H4 (cell line): Measurements from ENCODE around the gene GRM7. TPM values are rescaled to one million over a fixed set of nuclear protein-coding genes. Genes with fewer than 3 reads are reported as not detected.
A peak's percentile ranks its signal among the peaks of the same experiment; 100 is the strongest.

Experiments
- DNase-seq: peaks from one replicate; pipeline ENCODE4 v3.0.0-alpha.2; 2015; ENCODE audit warnings: low spot score
- total RNA-seq: library from RNA; depleted of rRNA; stranded (reverse); fragments of >200 nt; shearing (Covaris generic); gene quantifications from 2 replicates; pipeline ENCODE4 v1.2.3, GENCODE V29; 2014

GRM7 gene
- total RNA-seq, 1 experiment from 2014 or later = not detected

DNA sequence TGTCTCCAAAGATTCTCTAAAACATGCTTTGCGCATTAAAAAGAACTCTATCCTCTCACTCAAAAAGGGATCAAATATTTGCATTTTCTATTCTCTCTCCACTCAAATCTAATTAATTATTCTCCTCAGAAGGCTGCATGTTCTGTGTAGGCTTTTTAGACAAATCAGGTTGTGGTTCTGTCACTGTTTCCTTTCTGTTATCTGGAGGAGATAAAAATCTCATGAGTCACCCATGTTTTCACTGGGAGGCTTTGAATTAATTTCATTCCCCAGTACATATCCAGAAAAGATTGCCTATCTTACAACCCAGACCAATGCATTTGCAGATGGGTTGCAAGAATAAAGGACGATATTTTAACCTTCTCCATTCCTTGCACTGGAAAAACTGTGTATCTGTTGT is 446.5 kb downstream of the GRM7 start:
- DNase-seq = no peak

DNA sequence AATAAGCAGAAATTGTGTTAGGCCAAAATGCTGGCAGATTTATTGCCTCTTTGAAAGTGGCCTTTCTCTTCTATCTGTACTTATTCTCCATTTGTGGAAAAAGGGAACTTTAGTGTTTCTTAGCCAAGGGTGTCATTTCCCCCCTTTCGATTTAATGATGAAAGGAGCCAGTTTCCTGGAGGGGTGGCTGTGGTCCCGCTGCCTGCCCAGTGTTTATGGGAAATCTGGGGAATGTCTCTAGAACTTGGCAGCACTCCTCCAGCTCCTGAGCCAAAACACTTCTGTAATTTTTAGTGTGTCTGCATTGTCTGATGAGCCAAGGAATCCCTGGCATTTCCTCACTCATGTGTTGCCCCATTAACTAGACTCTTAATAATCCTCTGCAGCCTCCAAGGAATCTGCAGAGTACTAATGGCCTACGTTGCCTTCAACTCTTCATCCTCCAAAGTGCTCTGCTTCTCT is 448.8 kb downstream of the GRM7 start:
- peak; percentile 7 for DNase-seq

DNA sequence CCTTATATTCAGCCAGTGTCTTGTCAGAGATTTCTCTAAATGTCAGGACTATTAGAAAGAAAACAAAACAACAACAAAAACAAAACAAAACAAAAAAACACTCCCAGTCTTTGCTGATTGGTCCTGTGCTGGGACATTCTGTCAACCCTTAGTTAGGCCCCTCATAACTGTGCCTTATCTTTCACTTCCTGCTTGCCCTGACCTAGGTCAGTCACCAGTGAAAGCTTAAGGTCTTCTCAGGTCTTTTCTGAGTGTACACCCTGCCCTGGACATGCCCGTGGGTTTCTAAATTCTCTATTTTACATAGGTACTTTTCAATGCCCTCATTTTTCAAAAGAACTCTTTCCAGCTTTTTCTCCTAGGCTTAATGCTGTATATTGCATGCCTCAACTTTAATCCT is 454.1 kb downstream of the GRM7 start:
- DNase-seq = no peak

DNA sequence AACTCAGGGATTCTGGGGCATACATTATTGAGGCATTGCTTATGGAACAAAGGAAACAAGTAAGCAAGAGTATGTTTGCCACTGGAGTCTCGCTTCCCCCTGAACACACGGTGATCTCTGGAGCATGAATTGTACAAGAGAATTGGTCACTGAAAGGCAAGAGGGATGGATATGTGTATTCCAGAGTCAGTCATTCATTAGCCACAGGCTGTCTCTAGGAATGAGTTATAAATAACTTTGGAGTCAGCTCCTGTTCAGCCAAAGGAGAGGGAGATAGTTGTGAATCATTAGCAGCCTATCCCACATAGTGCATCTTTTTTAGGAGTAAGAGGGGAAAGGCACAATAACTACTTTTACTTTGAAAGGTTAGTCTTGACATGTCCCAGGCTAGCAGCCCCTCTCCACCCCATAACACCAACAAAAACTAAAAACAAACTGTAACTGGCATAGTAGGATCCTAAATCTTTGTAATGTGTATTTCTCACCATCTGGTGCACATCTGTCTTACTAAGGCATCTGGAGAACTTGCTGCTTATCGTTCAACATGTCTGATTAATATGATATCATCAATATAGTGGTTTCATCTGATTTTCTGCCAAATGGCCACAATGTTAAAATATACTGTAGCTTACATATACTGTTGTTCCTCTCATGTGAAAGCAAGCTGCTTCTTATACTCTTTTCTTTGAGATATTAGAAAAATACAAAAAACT is 462.2 kb downstream of the GRM7 start:
- DNase-seq = no peak

DNA sequence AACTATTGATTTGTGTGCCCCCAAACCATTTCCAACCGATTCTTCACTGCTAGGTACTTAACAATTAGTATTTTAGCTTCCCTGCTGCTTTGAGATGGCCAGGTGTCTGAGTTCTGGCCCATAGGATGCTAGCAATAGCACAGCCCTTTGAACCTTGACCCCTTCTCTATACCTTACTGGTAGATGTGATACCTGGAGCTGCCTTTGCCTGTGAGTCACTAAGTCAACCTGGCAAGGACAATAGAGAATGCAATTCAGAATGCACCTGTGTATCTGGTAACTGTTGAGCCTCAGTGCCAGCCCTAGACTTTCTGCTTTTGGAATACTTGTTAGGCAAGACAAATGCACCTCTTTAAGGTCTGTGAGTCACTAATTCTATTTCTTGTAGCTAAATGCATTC is 467.4 kb downstream of the GRM7 start:
- no peak for DNase-seq

DNA sequence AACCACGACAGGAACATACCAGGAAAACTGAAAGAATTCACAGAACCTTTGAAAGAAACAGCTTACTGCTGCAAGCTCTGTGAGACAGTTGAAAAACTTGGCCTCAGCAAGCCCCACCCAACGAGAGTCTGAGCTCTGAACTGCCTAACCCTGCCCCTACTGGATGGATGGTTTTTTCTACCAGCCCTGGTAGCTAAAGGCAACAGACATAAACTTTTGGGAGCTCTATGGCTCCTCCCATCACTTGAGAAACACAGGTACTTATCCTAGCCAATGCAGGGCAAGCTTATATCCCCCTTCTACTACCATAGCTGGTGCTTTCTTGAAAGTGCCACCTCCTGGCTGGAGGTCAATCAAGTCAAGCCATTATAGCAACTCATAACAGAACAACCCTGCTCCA is 471.8 kb downstream of the GRM7 start:
- DNase-seq = no peak

DNA sequence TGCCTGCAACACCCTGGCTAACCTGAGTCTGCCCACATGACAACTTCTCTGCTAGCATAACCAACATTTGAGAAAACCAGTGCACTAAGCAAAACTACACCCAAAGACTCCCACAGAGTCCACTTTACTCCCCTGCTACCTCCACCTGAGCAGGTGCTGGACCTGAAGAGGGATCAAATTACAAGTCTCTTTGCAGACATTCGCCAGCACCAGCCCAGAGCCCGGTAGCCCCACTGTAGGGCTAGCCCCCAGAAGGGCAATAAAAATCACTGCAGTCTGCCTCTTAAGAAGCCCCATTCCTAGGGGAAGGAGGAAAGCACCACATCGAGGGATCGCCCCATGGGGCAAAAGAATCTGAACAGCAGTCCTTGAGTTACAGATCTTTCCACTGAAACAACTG is 472.2 kb downstream of the GRM7 start:
- no peak for DNase-seq

DNA sequence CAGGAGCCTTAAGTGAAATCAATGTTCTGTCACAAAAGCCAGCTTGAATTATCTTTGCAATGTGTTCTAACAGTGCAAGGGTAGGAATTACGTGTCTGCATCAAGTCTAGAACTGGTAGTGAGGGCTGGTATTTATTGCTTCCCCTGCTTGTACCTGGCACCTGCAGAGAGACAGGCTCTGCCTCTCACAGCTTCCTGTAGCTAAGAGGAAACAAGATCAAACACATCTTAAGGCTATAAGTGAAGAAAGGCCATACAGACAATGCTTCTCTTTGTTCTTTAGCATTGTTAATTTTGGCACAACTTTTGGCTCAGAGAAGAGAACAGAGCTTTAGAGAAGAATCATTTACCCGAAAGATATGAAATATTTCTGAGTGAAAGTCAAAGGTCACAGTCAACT is 479.9 kb downstream of the GRM7 start:
- DNase-seq = no peak

DNA sequence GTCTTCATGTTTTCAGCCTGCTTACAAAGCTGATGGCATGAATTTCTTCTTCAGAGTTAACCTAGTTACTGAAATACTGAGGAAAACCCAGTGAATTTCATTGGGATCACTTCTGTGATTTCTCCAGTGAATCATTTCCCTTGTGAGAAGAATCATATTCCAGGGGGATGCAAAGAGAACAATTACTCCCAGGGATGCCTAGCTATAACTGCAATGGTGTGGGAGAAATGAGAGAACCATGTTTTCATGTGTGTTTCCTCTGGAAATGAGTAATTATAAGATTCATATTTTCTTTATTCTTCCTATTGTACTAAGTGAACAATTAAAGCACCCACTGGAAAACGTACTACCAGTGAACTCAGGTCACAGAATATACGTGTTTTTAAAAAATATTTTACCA is 485.4 kb downstream of the GRM7 start:
- DNase-seq = no peak

DNA sequence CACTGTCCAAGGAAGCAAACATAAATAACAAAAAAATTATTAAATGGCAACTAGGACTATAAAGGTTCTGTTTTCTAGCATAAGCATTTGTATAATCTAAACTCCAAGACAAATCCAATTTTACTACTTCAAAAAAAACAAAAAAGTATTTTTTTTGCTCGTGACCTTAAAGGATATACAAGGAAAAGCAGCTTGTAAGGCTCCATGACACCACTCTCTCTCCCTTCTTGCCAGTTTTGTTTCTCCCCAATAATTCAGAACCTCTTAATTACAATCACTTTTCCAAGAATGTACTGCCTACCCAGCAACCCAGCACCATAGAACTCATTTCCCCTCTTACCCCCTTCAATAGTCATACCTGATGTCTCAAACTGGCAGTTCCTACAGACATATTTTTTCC is 496.2 kb downstream of the GRM7 start:
- DNase-seq = no peak

DNA sequence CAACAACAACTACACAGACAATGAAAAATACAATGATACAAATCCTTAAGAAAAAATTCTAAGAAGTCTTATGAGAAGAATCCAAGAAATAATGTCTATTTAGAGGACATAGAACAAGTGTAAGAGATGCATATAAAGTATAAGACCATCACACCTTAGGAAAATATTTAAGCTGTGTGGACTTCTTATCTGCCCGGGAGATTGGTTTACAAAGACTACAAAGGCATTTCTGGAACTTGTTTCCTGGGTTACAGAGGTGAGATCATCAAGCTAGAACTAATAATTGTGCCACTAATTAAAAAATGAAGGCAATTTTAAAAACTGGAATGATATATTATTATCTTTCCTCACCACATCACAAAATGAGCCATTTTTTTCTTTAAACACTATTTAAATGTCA is 507.1 kb downstream of the GRM7 start:
- DNase-seq = no peak

DNA sequence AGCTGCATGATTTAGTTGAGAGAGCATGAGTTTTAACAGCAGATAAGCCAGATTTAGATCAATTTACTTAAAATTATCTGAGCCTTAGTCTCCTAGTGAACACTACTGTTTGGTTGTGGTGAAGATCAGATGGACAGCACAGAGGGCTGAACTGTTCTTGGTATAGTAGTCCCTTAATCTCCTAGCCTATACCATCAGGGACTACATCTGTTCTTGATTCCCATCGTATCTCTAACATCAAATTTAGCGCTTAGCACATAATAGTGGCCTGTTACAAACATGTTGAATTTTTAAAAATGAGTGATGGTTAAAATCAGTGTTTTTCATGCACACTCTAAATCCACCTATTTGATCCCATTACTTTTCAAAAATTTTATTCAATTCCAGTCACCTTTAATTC is 507.7 kb downstream of the GRM7 start:
- no peak for DNase-seq

DNA sequence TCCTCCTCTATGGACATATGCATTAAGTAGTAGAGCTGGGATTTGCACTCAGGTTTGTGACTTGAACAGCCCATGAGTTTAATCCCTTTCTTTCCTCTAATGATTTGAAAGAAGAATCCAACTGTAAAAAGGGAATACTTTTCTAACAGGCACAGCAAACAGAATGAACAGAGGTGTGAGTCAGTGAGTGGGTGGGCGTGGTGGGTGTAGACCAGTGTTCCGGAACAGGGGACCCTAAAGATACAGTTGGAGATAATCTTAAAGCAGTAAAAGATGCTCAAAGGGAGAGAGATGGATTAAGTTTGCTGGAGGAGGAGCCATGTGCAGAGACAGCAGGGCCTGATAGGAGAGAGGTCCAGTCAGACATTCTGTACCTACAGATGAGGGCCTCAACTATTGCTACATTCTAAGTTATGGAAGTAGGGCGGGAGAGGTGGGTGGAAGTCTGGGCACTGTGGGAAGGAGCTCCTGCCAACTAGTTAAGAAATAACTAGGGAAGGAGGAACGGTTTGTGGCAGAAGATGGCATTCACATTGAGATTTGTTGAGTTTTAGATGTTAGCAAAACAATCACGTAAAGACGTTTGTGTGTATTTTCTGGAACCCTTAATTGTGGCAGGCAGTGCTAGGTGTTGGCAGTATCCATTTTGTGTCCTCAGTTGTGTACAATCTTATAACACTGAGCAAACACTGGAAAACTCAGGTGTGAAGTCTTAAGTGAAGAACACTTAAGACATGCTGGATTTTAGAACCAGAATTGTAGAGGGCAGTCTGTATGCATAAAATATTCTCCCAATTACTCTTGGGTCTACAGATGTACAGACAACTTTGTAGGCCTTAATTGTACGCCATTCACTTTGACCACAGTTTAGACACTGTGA is 511.0 kb downstream of the GRM7 start:
- DNase-seq = no peak

DNA sequence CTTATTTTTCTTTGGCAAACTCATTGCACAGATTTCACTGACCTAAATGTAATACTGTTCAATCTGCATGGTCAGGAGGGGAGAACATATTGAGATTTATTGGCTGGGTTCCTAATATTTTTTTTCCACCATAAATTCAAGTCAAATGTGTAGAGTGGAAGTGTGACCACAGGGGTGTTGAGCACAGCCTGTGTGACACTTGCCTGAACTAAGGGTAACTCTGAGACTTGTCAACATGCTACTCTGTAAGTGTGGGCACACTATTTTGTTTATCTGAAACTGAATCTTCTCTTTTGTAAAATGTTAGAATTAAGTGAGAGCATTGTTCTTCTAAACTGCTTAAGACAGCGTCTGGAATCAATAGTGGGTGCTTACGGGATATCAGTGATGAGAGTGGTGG is 516.2 kb downstream of the GRM7 start:
- DNase-seq = no peak

DNA sequence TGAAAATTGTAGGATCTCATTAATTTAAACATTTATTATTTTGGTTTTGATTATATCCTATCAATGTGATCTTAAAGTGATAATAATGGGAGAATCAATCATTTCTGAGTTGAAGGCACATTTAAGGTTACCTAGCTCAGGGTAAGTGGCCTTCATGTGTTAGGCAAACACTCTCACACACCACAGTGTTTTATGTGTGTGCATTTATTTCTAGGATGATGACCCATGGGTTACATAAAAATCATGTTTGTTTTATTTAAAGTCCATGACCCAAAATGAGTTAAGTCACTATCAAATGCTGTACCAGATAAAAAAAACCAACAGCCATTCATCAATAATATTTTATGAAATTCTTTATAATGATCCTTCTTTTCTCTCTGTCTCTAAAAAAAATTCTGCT is 520.8 kb downstream of the GRM7 start:
- DNase-seq = no peak

DNA sequence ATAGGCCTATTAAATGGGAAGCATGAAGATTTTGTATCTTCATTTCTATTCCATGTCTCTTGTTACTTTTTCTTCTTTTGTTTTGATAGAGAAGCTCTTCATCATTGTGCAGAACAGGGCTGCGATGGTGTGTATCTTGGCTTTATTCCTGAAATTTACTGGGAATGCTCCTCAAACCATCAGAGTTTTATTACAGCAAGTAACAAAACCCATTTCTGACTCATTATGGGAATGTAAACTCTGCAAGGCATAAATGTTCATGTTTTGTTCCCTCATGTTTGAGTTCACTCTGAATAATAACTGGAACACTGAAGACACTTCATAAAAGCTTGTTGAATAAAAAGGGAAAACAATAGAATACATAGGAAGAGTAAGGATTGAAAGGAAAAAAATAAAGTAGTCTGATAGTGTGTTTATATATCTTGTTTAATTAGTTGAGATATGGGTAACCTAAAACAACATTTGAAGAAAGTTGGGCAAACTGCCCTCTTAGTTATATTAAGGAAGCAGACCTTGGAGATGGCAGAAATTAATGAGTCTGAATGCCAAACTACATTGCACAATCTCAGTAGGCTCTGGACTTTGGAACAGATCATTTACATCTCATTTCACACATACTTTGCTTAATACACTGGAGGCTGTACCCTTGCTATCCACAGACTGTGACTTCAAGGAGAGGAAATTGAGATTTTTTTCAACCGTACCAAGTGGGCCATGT is 521.5 kb downstream of the GRM7 start:
- DNase-seq = peak; percentile 68

DNA sequence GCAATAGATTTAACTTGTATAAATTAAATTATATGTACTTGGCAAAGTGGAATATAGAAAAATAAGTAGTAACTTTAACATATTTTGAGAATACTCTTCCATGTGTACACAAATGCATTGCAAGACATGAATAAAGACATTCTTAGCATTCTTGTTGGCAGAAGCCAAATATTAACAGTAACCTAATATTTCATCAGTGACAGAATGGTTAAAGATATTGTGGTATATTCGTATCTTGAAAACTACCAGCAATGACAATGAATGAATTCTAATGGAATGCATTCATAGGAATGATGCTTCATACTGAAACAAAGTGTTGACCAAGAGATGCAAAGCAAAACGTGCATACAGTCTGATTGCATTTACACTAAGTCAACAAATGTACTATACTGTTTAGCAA is 524.7 kb downstream of the GRM7 start:
- no peak for DNase-seq

DNA sequence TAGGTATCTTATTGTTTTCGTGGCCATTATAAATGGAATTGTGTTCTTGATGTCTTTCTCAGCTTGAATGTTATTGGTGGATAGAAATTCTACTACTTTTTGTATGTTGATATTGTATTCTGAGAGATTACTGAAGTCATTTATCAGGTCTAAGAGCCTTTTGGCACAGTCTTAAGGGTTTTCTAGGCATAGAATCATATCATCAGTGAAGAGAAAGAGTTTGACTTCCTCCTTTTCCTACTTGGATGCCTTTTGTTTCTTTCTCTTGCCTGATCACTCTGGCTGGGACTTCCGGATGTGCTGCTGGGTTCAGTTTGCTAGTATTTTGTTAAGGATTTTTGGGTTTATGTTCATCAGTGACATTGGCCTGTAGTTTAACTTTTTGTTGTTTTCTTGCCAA is 527.1 kb downstream of the GRM7 start:
- DNase-seq = no peak

DNA sequence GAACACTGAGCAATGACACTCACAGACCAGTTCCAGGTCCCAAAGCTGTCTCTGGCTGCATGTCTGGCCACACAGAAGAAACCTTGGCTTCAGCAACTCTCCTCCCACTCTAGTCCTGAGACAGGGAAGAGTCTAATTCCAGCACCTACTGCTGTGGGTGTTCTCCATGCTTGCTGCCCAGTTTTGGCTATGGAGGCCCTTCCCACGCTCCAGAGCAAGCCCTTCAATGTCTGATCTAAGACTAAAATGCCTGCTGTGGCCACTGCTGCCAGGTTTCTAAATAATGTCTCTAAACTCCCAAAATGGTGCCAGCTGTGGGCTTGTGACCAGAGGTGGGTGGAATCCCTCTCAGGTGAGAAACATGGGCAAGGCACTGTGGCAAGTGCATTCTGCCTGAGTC is 531.3 kb downstream of the GRM7 start:
- DNase-seq = no peak

DNA sequence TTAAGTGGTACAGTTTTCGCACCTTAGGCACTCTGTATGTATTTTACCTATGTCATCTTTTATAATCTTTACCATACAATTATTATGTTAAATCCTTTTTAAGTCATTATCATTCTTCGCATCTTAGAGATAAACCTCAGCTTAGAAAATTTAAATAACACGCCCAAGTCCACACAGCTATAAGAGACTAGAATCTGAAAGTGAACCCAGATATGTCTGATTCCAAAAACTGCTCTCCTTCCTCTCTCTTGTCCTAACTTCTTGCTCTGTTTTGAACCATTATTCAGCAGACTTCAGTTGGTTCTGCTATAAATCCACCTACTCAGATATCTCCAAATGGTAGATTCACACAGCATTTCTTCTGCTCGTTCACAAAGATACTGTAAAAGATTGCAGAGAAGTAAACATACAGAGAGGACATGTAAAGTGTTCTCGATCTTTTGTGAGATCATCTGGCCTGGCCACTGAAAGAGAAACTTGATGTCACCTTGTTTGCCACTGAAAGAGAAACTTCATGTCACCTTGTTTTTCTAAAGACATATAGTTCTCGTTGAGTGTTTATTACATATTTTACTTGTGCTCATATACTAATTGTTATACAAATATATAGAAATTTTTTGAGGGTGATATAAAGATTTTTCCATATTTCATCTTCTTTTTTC is 533.2 kb downstream of the GRM7 start:
- no peak for DNase-seq

DNA sequence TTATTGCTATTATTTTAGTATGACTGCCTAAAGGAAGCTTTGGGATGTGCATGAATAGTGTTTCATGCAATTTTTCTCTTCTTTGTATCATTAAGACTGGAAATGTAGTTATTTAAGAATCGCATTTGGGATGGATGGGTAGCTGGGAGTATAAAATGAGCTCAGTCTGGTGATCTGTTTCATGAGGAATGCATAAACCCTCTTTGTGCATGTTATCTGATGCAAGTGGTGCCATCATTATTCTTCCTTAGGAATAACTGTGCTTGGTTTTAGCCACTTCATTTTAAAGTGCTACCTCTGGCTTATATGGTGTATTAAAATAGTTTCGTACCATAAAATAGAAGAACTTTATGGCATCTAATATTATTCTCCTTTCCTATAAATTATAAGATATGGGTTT is 535.6 kb downstream of the GRM7 start:
- no peak for DNase-seq

DNA sequence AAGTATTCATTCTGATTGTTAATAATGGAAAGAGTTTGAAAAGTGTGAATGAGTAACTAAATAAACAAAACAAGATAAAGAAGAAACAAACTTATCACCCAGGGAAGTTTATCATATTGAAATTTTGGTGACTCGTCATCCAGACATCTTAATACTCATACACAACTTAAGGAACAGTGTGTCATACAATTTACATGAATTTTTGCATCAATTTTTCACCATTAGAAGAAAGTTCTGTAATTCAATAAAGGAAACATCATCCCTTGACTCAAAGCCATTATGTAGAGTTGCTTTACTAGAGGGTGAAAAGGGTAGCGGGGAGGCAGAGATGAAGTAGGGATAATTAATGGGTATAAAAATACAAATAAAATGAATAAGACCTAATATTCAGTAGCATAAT is 536.2 kb downstream of the GRM7 start:
- no peak for DNase-seq
